ENCODE results near the gene DLG5. TPM values are rescaled to one million over a fixed set of nuclear protein-coding genes. Genes with fewer than 3 reads are reported as not detected.

Gene DLG5
- total RNA-seq, 4 donors from 2014 or later: 117 to 196 (median 147) TPM

DNA sequence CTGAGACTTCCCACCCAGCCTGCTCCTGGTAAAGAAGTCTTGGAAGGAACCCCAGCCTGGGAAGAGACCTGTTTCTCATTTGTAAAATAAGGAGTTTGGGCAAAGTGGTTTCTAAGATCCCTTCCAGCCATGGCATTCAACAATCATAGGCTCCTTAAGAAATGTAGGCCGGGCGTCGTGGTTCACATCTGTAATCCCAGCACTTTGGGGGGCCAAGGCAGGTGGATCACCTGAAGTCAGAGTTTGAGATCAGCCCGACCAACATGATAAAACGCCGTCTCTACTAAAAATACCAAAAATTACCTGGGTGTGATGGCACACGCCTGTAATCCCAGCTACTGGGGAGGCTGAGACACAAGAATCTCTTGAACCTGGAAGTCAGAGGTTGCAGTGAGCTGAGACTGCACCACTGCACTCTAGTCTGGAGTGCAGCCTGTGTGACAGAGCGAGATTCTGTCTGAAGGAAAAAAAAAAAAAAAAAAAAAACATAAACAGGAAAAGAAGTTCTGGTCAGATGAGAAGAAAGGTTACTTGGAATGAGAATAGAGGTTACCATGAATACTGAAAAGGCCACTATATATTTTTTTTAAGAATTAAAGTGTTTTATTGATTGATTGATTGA, 15.9 kb downstream of the DLG5 start:
- Histone ChIP-seq H3K36me3 (no peaks in the 10 kb centered on the region), H3K9me3 (no peaks in the 10 kb centered on the region), H3K27me3 (no peaks in the 10 kb centered on the region), H3K27ac (no peak overlapping the region), H3K4me1 (peaks cover 64% of the 10 kb centered on the region), H3K4me3 (no peak overlapping the region)
- WGBS: 93% methylated on average over 8 of the region's 8 CpGs
- no peak for TF ChIP-seq POLR2AphosphoS5 (IDR thresholded peaks at IDR 0.05)
- TF ChIP-seq, protein P1, sequence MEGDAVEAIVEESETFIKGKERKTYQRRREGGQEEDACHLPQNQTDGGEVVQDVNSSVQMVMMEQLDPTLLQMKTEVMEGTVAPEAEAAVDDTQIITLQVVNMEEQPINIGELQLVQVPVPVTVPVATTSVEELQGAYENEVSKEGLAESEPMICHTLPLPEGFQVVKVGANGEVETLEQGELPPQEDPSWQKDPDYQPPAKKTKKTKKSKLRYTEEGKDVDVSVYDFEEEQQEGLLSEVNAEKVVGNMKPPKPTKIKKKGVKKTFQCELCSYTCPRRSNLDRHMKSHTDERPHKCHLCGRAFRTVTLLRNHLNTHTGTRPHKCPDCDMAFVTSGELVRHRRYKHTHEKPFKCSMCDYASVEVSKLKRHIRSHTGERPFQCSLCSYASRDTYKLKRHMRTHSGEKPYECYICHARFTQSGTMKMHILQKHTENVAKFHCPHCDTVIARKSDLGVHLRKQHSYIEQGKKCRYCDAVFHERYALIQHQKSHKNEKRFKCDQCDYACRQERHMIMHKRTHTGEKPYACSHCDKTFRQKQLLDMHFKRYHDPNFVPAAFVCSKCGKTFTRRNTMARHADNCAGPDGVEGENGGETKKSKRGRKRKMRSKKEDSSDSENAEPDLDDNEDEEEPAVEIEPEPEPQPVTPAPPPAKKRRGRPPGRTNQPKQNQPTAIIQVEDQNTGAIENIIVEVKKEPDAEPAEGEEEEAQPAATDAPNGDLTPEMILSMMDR (IDR thresholded peaks at IDR 0.05): no peak
- no peak for TF ChIP-seq POLR2A (IDR thresholded peaks at IDR 0.05)
- no peak for TF ChIP-seq EP300 (IDR thresholded peaks at IDR 0.05)
- no peak for DNase-seq (ENCODE audit: low spot score in 2 of 2)

DNA sequence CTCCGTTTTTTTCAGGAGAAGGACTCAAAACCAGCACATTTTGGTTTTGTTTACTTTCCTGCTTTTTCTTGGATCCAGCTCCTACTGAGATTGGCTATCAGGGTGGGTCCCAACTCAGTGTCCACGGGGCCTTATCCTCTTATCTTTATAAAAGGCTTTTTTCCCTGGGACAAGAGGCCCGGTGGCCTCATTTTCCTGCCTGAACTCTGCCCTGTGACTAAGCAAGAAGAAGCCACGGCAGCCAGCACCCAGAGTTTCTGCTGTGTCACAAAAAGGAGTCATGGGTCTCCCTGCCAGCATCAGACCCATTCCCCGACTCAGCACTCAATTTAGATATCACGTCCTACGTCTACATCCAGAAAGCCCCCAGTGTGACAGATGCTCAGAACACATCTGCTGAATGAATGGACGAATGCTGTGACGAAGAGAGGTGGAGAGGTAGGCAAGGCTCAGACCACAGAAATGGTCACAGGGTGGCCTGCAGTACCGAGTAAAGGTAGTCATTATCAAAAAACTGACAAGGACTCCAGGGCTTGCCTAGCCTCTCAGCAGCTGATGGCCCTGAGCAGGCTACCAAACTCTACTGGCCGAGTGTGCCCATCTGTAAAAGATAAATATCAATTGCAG, 16.7 kb downstream of the DLG5 start:
- Histone ChIP-seq H3K9me3 (no peaks in the 10 kb centered on the region), H3K36me3 (no peaks in the 10 kb centered on the region), H3K27ac (no peak overlapping the region), H3K4me1 (peaks cover 66% of the 10 kb centered on the region), H3K27me3 (no peaks in the 10 kb centered on the region), H3K4me3 (no peak overlapping the region)
- DNase-seq (ENCODE audit: low spot score in 2 of 2): no peak
- 54% methylated on average over 11 of the region's 11 CpGs for WGBS
- TF ChIP-seq POLR2A (IDR thresholded peaks at IDR 0.05): no peak

DNA sequence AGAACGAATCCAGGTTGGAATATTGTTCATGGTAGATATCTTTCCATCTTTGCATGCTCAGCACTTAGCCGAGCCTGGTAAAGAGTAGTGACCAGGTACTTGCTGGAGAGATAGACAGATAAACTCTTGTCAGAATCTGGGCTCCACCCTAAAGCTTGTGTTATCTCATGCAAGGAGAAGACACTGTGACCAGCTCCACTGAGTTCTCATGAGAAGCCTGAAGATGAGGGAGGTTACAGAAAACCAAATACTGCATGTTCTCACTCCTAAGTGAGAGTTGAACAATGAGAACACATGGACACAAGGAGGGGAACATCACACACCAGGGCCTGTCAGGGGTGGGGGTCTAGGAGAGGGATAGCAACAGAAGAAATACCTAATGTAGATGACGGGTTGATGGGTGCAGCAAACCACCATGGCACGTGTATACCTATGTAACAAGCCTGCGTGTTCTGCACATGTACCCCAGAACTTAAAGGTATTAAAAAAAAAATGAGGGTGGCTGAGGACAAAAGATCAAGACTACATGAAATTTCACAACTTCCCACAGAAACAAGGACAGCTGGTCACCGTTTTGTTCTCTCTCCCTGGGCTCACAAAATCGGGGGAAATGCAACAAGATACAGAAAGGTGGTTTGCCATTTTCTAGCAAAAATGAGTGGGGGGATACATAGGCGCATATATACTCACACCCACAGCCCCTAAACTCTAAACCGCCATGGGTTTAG, 17.4 kb downstream of the DLG5 start:
- no peak overlapping the region for H3K4me3 ChIP-seq
- H3K9me3 ChIP-seq: no peaks in the 10 kb centered on the region
- no peaks in the 10 kb centered on the region for H3K27me3 ChIP-seq
- H3K4me1 ChIP-seq: peaks cover 61% of the 10 kb centered on the region
- H3K36me3 ChIP-seq: no peaks in the 10 kb centered on the region
- DNase-seq (ENCODE audit: low spot score in 2 of 2): no peak
- WGBS: 73% methylated on average over 9 of the region's 9 CpGs
- no peak overlapping the region for H3K27ac ChIP-seq
- TF ChIP-seq, protein P1 (IDR thresholded peaks at IDR 0.05): no peak
- TF ChIP-seq POLR2AphosphoS5 (IDR thresholded peaks at IDR 0.05) (no peak), POLR2A (IDR thresholded peaks at IDR 0.05) (no peak), EP300 (IDR thresholded peaks at IDR 0.05) (no peak)

DNA sequence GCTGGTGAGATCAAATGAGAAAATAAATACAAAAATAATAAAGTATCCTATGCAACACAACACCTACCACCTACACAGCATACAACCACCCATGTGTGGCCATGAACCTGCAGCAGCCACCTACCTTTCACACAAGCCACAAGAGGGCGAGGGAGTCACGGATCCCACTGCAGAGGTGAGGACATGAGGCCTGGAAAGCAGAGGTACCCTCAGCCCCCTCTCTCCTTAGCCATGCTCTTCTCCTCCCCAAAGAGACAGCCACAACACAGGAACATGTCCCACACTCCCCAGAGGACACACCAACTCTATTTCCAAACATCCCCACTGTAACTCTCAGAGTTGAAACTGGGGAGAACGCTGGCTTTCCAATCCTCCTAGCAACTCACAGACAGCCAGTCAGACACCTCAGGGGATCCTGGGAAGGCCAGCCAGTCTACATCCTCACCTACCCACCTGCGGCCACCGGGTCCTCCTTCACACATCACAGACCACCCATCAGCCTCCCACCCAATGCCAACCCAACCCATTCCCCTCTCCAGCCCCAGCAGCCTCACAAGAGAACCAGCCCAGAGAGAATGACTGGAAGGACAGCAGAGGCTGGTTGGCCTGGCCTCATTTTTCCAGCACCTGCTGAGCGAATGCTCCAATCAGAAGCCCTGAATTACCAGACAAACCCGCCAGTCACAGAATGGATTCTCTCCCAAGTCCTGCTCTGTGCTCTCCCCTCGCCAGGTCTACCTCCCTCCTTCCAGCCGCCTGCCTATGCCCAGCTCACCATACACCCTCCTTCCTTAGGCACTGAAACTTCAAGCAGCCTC, 18.4 kb downstream of the DLG5 start:
- Histone ChIP-seq H3K27me3 (no peaks in the 10 kb centered on the region), H3K4me1 (peaks cover 55% of the 10 kb centered on the region), H3K27ac (no peak overlapping the region), H3K36me3 (no peaks in the 10 kb centered on the region), H3K9me3 (no peaks in the 10 kb centered on the region), H3K4me3 (no peak overlapping the region)
- 78% methylated on average over 9 of the region's 9 CpGs for WGBS
- DNase-seq (ENCODE audit: low spot score in 2 of 2): no peak
- TF ChIP-seq, protein P1 (IDR thresholded peaks at IDR 0.05): peak in 1 of 2 donors; percentile 7
- TF ChIP-seq POLR2A (IDR thresholded peaks at IDR 0.05): no peak

DNA sequence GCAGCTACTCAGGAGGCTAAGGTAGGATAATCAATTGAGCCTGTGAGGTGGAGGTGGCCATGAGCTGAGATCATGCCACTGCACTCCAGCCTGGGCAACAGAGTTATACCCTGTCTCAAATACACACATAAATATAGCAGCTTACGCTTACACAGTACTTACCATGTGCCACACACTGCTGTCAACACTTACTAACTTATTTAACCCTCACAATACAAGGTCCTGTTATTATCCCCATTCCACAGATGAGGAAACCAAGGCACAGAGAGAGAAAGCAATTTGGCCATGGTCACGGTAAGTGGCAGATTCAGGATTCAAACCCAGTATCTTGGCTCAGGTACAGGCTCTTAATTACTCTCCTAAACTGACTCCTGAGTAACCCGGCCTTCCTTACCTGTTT, 19.1 kb downstream of the DLG5 start:
- no peaks in the 10 kb centered on the region for H3K27me3 ChIP-seq
- no peak for DNase-seq (ENCODE audit: low spot score in 2 of 2)
- TF ChIP-seq POLR2AphosphoS5 (IDR thresholded peaks at IDR 0.05): no peak
- H3K36me3 ChIP-seq: no peaks in the 10 kb centered on the region
- peak overlapping the region; percentile 4 for H3K27ac ChIP-seq
- no peak overlapping the region for H3K4me3 ChIP-seq
- H3K9me3 ChIP-seq: no peaks in the 10 kb centered on the region
- H3K4me1 ChIP-seq: peaks cover 48% of the 10 kb centered on the region
- 92% methylated on average over 3 of the region's 3 CpGs for WGBS

Measured in suprapubic skin (tissue), 4 donors.